H9 (cell line): ENCODE measurements around the gene NFATC4. TPM values are rescaled to one million over a fixed set of nuclear protein-coding genes. Genes with fewer than 3 reads are reported as not detected.
A peak's percentile ranks its signal among the peaks of the same experiment; 100 is the strongest.

ENCODE experiments used
- DNase-seq: peaks from one replicate; pipeline ENCODE4 v3.0.0-alpha.2; 2017
- H2AFZ ChIP-seq: one replicate; pipeline ENCODE4 v1.6.1; 2013; ENCODE audit warnings: mild to moderate bottlenecking, low read length, control low read depth, moderate library complexity
- H2AK5ac ChIP-seq: 2 replicates; pipeline ENCODE4 v1.6.1; 2013; ENCODE audit warnings: low read length, control low read depth, mixed read lengths; ENCODE audit not compliant: insufficient read length
- H2BK120ac ChIP-seq: one replicate; pipeline ENCODE4 v1.6.1; 2013; ENCODE audit warnings: low read depth, mild to moderate bottlenecking, low read length, control low read depth, inconsistent platforms; ENCODE audit not compliant: poor library complexity, severe bottlenecking
- H2BK12ac ChIP-seq: 2 replicates; pipeline ENCODE4 v1.6.1; 2013; ENCODE audit warnings: low read length, control low read depth, mixed read lengths, low read depth; ENCODE audit not compliant: insufficient read length
- H2BK15ac ChIP-seq: 2 replicates; pipeline ENCODE4 v1.6.1; 2013; ENCODE audit warnings: low read depth, low read length, control low read depth
- H2BK20ac ChIP-seq: one replicate; pipeline ENCODE4 v1.6.1; 2013; ENCODE audit warnings: low read depth, mild to moderate bottlenecking, low read length, control low read depth, inconsistent platforms; ENCODE audit not compliant: poor library complexity, severe bottlenecking
- H2BK5ac ChIP-seq: 2 replicates; pipeline ENCODE4 v1.6.1; 2013; ENCODE audit warnings: low read length, control low read depth, mixed read lengths; ENCODE audit not compliant: insufficient read length
- H3K14ac ChIP-seq: 2 replicates; pipeline ENCODE4 v1.6.1; 2013; ENCODE audit warnings: low read length, control low read depth; ENCODE audit not compliant: insufficient read depth
- H3K18ac ChIP-seq: 2 replicates; pipeline ENCODE4 v1.6.1; 2013; ENCODE audit warnings: low read depth, mild to moderate bottlenecking, mixed read lengths, low read length, control low read depth; ENCODE audit not compliant: insufficient read length
- H3K23ac ChIP-seq: 2 replicates; pipeline ENCODE4 v1.6.1; 2013; ENCODE audit warnings: low read length, control low read depth, mixed read lengths, low read depth; ENCODE audit not compliant: insufficient read length
- H3K23me2 ChIP-seq: 2 replicates; pipeline ENCODE4 v1.6.1; 2013; ENCODE audit warnings: low read depth, mild to moderate bottlenecking, mixed read lengths, low read length, control low read depth; ENCODE audit not compliant: insufficient read length, poor library complexity, severe bottlenecking
- H3K27ac ChIP-seq: 2 replicates; pipeline ENCODE4 v1.5.1; 2013; ENCODE audit warnings: low read length, control low read depth, mixed read lengths, low read depth; ENCODE audit not compliant: insufficient read length
- H3K27me3 ChIP-seq: 2 replicates; pipeline ENCODE4 v1.6.1; 2013; ENCODE audit warnings: low read length, control low read depth, inconsistent platforms; ENCODE audit not compliant: insufficient read depth
- H3K4ac ChIP-seq: 2 replicates; pipeline ENCODE4 v1.6.1; 2013; ENCODE audit warnings: low read depth, mild to moderate bottlenecking, control low read depth, inconsistent platforms, low read length, moderate library complexity
- H3K4me1 ChIP-seq: 2 replicates; pipeline ENCODE4 v1.6.1; 2013; ENCODE audit warnings: low read length, control low read depth, inconsistent platforms; ENCODE audit not compliant: insufficient read depth
- H3K4me2 ChIP-seq: 2 replicates; pipeline ENCODE4 v1.6.1; 2013; ENCODE audit warnings: low read length, control low read depth, mixed read lengths; ENCODE audit not compliant: insufficient read length, insufficient read depth
- H3K56ac ChIP-seq: 2 replicates; pipeline ENCODE4 v1.6.1; 2013; ENCODE audit warnings: low read depth, mild to moderate bottlenecking, mixed read lengths, low read length, control low read depth; ENCODE audit not compliant: insufficient read length
- H3K79me1 ChIP-seq: 2 replicates; pipeline ENCODE4 v1.6.1; 2013; ENCODE audit warnings: low read depth, mild to moderate bottlenecking, moderate library complexity, low read length, control low read depth, inconsistent platforms; ENCODE audit not compliant: insufficient read depth, poor library complexity, severe bottlenecking
- H3K79me2 ChIP-seq: 2 replicates; pipeline ENCODE4 v1.6.1; 2013; ENCODE audit warnings: low read length, control low read depth, inconsistent platforms; ENCODE audit not compliant: insufficient read depth
- H3K9ac ChIP-seq: 2 replicates; pipeline ENCODE4 v1.6.1; 2013; ENCODE audit warnings: low read length, control low read depth, mixed read lengths; ENCODE audit not compliant: insufficient read length; ENCODE audit errors: extremely low read depth
- H3K9me3 ChIP-seq: one replicate; pipeline ENCODE4 v1.6.1; 2013; ENCODE audit warnings: low read depth, low read length, inconsistent platforms; ENCODE audit not compliant: control insufficient read depth
- H3T11ph ChIP-seq: one replicate; pipeline ENCODE4 v1.6.1; 2013; ENCODE audit warnings: mild to moderate bottlenecking, low read length, control low read depth, inconsistent platforms
- H4K20me1 ChIP-seq: one replicate; pipeline ENCODE4 v1.6.1; 2013; ENCODE audit not compliant: control insufficient read depth, insufficient read length, insufficient read depth
- H4K5ac ChIP-seq: 2 replicates; pipeline ENCODE4 v1.6.1; 2013; ENCODE audit warnings: low read depth, mild to moderate bottlenecking, mixed read lengths, low read length, control low read depth; ENCODE audit not compliant: insufficient read length
- H4K8ac ChIP-seq: replicated peaks from 2 replicates; pipeline ENCODE4 v1.6.1; 2013; ENCODE audit warnings: low read length, control low read depth, mixed read lengths, low read depth; ENCODE audit not compliant: insufficient read length
- H4K91ac ChIP-seq: 2 replicates; pipeline ENCODE4 v1.6.1; 2013; ENCODE audit warnings: low read depth, mild to moderate bottlenecking, moderate library complexity, mixed read lengths, low read length, control low read depth; ENCODE audit not compliant: insufficient read length
- H3K27ac Mint-ChIP-seq, 3 experiments: 2 replicates in 2 of 3; 3 replicates in 1 of 3; pipeline ENCODE4 v1.8.0; 2020 to 2021; ENCODE audit warnings: mixed read lengths in 3 of 3, mild to moderate bottlenecking in 1 of 3, moderate library complexity in 1 of 3
- H3K27me3 Mint-ChIP-seq: 2 replicates; pipeline ENCODE4 v1.8.0; 2021; ENCODE audit warnings: low read depth, mild to moderate bottlenecking, moderate library complexity, mixed read lengths
- H3K36me3 Mint-ChIP-seq, 3 experiments: 2 replicates in 2 of 3; 3 replicates in 1 of 3; pipeline ENCODE4 v1.8.0; 2020 to 2021; ENCODE audit warnings: low read depth in 3 of 3, mixed read lengths in 3 of 3; ENCODE audit not compliant: insufficient read depth in 1 of 3
- H3K4me1 Mint-ChIP-seq, 2 experiments: 2 replicates each; pipeline ENCODE4 v1.8.0; 2020; ENCODE audit warnings: mixed read lengths in 2 of 2
- H3K4me3 Mint-ChIP-seq, 2 experiments: 2 replicates in 1 of 2; 3 replicates in 1 of 2; pipeline ENCODE4 v1.8.0; 2020 to 2021; ENCODE audit warnings: mild to moderate bottlenecking in 2 of 2, mixed read lengths in 2 of 2, moderate library complexity in 1 of 2
- H3K9me3 Mint-ChIP-seq, 2 experiments: 2 replicates in 1 of 2; 3 replicates in 1 of 2; pipeline ENCODE4 v1.8.0; 2020; ENCODE audit warnings: mild to moderate bottlenecking in 2 of 2, mixed read lengths in 2 of 2, moderate library complexity in 1 of 2
- WGBS: extraction: QIAGEN DNeasy Blood & Tissue Kit; methylation state at CpG from one replicate; pipeline ENCODE4 v1.1.7; 2013; ENCODE audit warnings: missing lambda C conversion rate, low lambda C conversion rate, mixed read lengths; ENCODE audit not compliant: insufficient read length; ENCODE audit errors: extremely low coverage; 5-methylcytosine and 5-hydroxymethylcytosine counted together
- total RNA-seq: library from RNA; stranded (reverse); gene quantifications from 2 replicates; pipeline ENCODE4 v1.2.1, GENCODE V29; 2021
- TF ChIP-seq, protein P1 (sequence below): fragments of 200-600 bp; sonication (generic); conservative IDR thresholded peaks from 3 replicates; pipeline ENCODE4 v1.8.0; 2021; ENCODE audit warnings: antibody characterized with exemption, mild to moderate bottlenecking

The NFATC4 gene
- total RNA-seq, 1 experiment from 2014 or later, result 46.4 TPM

DNA sequence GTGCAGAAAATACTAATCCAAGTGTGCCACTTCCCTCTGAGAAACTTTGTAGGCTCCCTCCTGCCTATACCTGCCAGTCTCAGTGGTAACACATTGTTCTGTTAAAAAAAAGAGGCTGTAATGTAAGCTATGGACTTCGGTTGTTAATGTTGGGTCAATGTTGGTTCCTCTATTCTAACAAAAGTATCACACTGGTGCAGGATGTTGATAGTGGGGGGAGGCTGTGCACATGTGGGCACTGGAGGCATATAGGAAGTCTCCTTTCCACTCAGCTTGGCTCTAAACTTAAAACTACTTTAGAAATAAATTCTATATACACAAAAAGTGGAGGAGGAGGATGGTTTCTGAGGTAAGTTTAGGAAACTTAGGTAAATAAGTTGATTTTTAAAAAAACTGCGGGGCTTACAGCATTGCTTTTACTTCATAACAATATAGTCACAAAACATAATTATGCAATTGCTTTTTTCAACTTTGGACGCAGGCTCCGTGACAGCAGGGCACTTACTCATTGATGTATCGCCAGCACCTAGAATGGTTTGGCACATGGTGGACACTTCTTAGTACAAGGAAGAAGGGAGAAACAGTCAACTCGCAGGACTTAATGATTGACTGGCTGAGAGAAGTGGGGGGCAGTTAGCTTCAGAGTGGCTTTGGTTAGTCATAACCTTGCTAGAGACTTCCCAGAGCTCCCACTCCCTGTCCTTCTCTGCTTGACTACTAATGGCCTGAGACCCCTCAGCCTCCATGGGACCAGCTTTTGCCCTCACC, 22.9 kb downstream of the NFATC4 start:
- Histone ChIP-seq H3K4ac (no peak overlapping the region), H3K27ac (no peak overlapping the region), H3K9me3 (no peaks in the 10 kb centered on the region), H3K9ac (no peak overlapping the region), H3K4me1 (no peaks in the 10 kb centered on the region), H2AK5ac (no peak overlapping the region), H4K91ac (no peak overlapping the region), H2BK15ac (no peak overlapping the region), H3T11ph (no peak overlapping the region), H2BK120ac (no peak overlapping the region), H4K20me1 (no peaks in the 10 kb centered on the region), H3K18ac (no peak overlapping the region), H3K79me1 (no peaks in the 10 kb centered on the region), H2BK5ac (no peak overlapping the region), H3K14ac (no peak overlapping the region), H4K8ac (no peak overlapping the region), H2AFZ (no peak overlapping the region), H3K4me2 (no peak overlapping the region), H3K23me2 (no peaks in the 10 kb centered on the region), H4K5ac (no peak overlapping the region), H3K23ac (no peak overlapping the region), H2BK12ac (no peak overlapping the region), H3K27me3 (no peaks in the 10 kb centered on the region), H2BK20ac (no peak overlapping the region), H3K79me2 (no peaks in the 10 kb centered on the region), H3K56ac (no peak overlapping the region)
- WGBS, result no CpG with 5 or more reads among the region's 6 CpGs
- Mint-ChIP-seq H3K36me3 (no peaks in the 10 kb centered on the region), H3K4me3 (no peak overlapping the region), H3K4me1 (peaks cover 21 to 23% of the 10 kb centered on the region in 2 experiments), H3K27me3 (peaks cover 6% of the 10 kb centered on the region), H3K9me3 (no peaks in the 10 kb centered on the region), H3K27ac (peak overlapping the region in 1 of 3 experiments; percentile 87; a peak in 2 of 7 replicates)
- DNase-seq, result no peak
- TF ChIP-seq, protein P1, sequence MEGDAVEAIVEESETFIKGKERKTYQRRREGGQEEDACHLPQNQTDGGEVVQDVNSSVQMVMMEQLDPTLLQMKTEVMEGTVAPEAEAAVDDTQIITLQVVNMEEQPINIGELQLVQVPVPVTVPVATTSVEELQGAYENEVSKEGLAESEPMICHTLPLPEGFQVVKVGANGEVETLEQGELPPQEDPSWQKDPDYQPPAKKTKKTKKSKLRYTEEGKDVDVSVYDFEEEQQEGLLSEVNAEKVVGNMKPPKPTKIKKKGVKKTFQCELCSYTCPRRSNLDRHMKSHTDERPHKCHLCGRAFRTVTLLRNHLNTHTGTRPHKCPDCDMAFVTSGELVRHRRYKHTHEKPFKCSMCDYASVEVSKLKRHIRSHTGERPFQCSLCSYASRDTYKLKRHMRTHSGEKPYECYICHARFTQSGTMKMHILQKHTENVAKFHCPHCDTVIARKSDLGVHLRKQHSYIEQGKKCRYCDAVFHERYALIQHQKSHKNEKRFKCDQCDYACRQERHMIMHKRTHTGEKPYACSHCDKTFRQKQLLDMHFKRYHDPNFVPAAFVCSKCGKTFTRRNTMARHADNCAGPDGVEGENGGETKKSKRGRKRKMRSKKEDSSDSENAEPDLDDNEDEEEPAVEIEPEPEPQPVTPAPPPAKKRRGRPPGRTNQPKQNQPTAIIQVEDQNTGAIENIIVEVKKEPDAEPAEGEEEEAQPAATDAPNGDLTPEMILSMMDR, result no peak
